SK-MEL-5 (cell line): ENCODE data around the gene CLIC5. TPM values are rescaled to one million over a fixed set of nuclear protein-coding genes. Genes with fewer than 3 reads are reported as not detected.

ENCODE experiments used
- DNase-seq: peaks from one replicate; pipeline ENCODE4 v3.0.0-alpha.2; 2016; ENCODE audit warnings: low read depth, low spot score
- in situ Hi-C: cut with HindIII; loops from 2 replicates; pipeline ENCODE4 v1.10.0; 2016; ENCODE audit warnings: low sequenced_read_pairs, high pct_unique_total_duplicates, low pct_unique_long_range_greater_than_20kb
- total RNA-seq: library from RNA; depleted of rRNA; stranded (reverse); fragments of >200 nt; shearing (Covaris generic); gene quantifications from 2 replicates; pipeline ENCODE4 v1.2.3, GENCODE V29; 2014

Gene CLIC5
- total RNA-seq, 1 experiment from 2014 or later = not detected

DNA sequence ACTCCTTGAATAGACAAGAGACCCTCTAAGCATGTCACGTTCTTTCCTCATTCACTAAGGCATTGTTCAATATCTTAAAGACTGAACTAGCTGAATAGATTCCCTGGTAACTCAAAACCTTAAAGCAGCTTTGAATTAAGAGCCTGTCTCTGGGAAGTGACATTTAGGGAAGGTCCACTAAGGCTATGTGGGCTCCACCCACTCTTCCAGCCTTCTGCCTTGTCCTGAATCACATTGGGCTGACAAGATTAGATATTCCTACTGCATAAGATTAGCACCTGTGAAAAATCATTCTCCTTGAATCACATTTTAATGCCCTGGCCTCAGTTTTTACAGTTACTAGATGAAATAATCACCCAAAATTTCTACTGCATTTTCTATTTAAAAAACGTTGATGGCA lies 36.3 kb downstream of the CLIC5 start:
- in situ Hi-C loops = no loop called here
- no peak for DNase-seq

DNA sequence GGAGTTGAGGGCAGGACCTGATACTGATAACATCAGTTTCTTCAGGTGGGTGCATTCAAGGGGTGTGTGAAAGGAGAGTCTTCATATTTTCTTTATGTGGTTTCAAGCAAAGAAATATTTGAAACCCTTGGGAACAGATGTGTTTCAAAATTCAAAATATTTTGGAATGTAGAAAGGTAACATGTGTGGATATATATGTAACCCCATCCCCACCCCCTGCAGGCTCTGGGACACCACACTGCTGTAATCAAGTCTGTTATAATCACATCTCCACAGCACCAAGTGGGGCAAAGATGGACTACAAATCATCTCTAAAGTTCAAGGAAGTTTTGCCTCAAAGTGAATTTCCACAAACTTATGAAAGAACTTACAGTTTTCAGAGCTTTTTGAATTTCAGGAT lies 41.1 kb downstream of the CLIC5 start:
- in situ Hi-C loops = no loop called here
- no peak for DNase-seq

DNA sequence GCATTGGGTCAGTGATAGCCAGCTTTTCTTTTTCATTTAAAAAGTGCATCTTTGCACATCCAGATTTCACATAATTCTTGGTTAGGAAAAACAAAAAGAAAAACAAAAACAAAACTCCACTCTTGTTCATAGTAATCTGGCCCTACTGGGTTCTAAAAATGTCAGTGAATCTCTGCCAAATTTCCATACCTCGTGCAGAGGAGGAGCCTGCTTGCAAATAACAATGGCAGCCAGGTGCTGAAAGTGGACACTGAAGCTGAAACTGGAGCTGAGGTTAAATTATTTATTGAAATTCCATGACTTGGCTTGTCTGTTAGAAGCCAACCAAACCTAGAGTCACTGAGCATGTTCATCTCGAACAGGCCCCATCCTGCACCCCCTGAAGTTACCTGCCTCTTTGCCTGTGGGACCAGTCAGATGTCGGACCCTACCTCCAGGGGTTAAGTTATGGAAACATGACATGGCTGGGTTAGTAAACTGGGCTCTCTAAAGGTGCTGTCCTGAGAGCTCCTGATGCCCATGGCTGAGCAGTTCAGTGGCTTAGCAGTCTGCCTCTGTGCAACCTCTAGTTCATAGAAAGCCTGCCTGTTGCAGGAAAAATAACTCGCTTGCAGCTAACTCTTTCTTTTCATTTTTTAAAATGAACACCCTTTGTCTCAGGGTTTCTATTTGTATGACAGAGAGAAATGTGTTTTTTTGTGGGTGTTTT lies 42.7 kb downstream of the CLIC5 start:
- DNase-seq = no peak
- in situ Hi-C loops = no loop called here

DNA sequence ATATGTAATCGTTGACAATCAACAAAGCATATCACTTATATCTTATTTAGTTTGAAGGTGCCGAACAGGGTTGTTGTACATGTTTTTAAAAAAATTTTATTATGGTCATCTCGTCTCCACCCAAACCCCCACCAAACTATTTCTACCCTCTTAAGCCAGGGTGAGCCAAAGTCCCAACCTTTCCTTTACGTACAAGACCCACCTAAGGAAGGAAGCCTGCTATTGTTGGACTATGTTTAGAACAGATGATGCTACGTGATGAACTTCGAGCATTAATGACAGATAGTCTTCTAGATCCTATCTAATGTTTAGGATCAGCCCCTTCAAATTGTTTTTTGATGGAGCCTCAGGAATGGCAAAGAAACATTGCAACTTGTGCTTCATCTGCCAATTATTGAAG lies 44.4 kb downstream of the CLIC5 start:
- in situ Hi-C loops = no loop called here

DNA sequence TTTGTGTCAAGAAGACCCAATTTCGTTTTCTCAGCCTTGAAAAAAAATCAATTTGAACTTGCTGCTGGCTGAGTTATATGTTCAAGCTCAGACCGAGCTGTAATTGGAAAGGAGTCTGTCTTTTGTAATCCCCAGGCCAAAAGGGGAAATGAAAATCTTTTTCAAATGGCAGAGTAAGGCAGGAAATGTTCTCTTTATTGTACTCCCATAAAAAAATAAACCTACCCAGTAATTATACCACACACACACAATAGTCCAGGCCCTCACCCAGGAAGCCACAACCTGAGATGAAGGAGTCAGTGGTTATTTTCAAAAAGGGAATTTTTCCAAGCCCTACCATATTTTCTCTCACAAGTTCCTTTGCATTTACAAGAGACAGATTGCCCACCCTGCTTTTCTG lies 45.3 kb downstream of the CLIC5 start:
- in situ Hi-C loops = no loop called here

More for the DNA sequence above, 44.4 kb downstream of the CLIC5 start:
- DNase-seq = no peak

DNA sequence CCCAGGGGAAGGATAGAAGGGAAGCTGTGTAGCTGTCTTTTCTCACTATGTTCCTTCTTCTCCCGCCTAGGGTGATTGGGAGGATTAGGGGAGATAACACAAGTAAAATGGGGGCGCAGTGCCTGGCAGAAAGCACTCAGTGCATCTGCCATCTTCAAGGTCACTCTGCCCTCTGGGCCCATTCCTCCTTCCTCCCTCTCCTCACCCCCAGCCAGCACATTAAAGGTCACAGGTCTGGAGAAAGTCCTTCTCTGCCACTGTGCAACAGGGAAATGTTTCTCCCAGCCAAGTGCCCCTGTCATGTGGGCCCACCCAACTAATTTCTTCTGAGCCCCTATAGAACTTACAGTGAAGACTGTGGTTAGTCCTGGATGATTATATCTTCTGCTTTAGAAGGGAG lies 45.8 kb downstream of the CLIC5 start:
- no peak for DNase-seq
- in situ Hi-C loops = no loop called here

More for the DNA sequence above, 45.3 kb downstream of the CLIC5 start:
- no peak for DNase-seq

DNA sequence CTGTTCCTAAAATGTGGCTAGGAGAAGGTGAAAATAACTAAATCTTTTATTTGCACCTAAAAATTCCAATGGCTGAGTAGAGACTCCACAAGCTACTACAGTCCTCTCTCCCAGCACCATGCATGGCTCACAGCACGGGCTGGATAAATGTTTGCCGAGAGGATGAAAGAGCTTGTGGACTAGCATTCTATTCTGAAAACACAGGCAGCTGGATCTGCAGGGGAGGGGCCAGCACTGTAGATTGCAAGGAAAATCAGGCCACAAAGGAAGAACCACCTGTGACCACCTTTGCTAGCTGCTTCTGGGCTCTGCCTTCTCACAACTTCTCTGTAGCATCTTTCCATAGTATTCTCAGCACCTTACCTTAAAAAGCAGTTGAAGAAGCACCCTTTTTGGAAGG lies 46.6 kb downstream of the CLIC5 start:
- DNase-seq = no peak
- in situ Hi-C loops = no loop called here

DNA sequence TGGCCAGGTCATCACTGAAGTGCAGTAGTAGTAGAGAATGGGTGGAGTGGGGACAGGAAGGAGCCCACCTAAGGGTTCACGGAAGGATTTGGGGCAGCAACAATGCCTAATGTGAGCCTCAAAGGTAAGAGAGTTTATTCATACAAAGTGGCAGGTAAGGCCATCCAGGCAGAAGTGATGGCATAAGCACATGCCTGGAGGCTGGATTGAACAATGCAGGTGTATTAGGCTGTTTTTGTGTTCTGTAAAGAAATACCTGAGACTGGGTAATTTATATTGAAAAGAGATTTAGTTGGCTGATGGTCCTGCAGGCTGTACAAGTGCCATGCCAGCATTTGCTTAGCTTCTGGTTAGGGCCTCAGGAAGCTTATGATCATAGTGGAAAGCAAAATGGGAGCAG lies 48.3 kb downstream of the CLIC5 start:
- no peak for DNase-seq
- in situ Hi-C loops = no loop called here

DNA sequence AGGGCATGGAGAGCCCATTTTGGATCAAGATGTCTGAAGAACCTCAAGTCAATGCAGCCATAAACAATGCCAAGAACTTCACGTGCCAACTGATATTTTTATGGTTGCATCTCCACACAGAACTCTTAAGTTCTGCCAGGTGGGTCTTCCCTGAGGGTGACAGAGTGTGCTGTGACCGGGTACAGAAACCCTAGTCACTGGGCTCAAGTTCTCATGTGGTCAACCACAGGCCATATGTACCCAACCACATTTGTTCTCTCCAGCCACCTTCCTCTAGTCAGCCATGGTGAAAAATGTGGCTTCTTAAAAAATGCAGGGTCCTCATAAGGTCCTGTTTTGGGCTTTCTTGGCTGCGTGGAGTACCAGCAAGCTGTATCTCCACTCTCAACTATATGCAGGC lies 48.9 kb downstream of the CLIC5 start:
- in situ Hi-C loops = no loop called here

DNA sequence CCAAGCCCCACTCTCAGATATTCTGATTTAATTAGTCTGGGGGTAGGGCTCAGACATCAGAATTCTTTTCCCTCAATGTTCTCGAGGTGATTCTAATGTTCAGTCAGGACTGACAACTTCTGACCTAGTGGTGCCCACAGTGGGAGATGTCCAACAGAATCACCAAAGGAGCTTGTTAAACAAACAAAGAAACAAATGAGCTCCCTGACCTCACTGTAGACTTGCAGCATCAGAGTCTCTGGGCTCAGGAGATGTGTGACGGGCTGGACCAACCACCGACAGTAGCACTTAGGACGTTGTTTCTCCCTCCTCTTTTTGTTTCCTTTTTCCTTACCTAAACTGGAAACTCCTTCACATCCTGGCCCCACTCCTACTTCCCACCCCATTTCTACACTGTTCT lies 49.3 kb downstream of the CLIC5 start:
- in situ Hi-C loops = no loop called here
- DNase-seq = no peak

More for the DNA sequence above, 48.9 kb downstream of the CLIC5 start:
- DNase-seq = no peak

DNA sequence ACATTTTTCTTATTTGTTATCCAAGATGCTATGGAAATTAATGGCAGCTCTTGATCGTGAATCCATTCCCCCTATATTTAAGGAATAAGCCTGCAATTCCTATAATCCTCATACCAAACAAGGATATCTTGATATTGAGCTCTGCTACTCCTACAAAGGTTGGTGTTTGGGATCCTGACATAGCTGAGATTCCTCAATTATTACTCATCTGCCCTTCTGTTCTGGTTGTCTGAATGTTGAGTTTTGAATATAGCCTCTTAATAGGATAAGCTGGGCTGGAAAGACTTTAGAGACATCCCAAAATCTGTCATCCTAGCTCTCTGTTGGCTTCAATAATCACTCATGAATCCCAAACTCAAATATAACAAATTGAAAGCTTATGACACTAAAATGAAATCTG lies 49.9 kb downstream of the CLIC5 start:
- no peak for DNase-seq
- in situ Hi-C loops = no loop called here

DNA sequence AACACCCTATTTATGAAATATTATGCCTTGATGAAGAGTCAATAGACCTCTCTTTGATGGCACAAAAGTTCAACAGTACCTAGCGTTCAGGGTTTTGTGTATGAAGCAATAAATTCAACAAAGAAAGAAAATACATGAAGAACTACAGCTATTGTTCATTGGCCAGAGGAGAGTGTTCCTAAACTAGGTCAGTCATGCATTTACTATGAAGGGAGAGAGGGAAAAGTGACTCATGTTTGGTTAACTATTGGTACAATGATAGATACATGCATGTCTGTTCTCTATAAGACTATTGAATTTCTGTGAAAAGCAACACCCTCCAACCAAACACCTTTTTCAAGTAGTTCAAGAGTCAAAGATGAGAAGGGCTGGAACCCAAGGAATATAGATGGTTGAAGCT lies 50.7 kb downstream of the CLIC5 start:
- no peak for DNase-seq
- in situ Hi-C loops = no loop called here

DNA sequence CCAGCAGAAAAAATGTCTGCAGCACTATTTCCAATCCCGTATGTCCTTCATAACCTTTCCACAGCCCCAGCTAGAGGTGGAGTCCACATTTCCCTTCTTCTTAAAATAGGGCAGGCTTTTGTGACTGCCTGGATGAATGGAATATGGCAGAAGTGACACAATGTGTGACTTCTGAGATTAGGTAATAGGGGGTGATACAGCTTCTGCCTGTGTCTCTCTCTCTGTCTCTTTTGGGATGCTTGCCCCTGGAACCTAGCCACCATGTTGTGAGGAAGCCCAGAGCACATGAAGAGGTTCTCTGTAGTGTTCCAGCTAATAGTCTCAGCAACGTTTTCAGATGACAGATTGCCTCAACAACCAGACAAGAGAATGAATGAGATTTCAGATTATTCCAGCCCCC lies 51.4 kb downstream of the CLIC5 start:
- no peak for DNase-seq
- in situ Hi-C loops = no loop called here

DNA sequence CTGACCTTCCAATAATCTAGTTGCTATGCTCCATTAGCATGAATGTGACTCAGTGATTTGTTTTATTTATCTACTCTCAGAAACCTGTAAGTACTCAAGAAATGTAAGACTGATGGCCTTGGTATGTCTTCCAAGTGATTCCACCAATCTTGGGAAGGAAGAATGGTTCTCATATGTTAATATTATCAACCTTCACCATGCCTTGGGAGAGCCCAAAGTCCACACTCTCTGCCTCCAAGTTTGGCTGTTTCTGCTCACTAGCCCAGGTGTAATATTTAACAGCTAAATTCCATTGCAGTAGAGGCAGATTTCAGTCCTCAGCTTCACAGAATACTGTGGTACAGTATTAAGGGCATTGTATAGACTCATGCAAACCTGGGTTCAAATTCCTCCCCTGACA lies 51.8 kb downstream of the CLIC5 start:
- in situ Hi-C loops = no loop called here
- DNase-seq = no peak

DNA sequence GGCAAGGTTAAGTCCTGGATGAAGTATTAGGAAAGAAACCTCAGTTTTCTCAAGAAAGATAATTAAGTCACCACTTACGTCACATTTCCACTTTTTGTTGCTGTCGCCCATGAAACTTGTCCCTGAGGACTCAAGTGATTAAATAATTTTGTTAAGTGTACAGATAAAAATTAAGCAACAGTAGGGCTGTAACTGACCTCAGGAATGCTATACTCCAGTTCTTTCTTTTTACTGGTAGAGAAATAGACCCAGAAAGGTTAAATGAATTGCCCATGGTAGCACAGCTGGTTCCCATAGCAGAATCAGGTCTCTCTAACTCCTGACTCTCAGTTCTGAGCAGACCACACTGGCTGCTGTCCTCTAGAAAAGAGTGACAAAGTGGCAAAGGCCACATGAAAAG lies 54.5 kb downstream of the CLIC5 start:
- DNase-seq = no peak
- in situ Hi-C loops = no loop called here

DNA sequence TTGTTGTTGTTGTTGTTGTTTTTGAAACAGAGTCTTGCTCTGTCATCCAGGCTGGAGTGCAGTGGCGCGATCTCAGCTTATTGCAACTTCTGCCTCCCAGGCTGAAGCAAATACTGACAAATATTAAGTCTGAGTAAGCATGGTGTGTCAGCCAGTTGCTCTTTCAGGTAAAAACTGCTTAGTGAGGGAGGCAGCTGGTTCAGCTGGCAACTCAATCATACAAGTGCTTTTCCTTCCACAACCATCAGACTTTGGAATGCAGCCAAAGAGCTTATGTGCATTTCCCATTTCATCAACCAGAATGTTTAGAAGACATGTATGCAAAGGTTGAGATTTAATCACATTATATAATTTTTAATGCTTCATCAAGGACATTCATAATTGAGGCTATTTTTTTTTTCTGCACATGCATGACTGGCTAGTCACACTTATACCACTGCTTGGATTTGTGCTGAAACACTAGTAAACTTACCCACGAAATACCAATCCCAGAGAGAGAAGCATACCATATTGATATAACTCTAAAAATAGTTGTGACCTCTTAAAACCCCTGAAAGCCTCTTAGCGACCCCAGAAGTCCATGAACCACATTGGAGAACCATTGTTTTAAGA lies 56.0 kb downstream of the CLIC5 start:
- in situ Hi-C loops = no loop called here
- DNase-seq = no peak

DNA sequence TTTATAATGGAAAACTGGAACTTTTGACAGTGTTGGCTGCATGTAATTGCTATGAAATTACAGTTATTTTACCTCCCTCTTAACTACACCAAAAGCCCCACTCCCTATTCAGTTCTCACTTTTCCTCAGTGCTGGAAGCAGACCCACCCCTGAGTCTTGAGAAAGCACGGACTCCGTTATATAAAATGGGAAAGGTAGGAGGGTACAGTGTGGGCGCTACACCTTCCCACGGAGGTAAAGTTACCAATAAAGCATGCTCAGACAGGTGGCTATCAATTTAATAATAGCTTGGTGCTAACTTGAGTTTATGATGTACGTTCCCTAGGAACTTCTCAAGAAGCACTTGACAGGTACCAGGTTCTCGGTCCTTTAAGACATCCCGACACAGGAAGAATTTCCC lies 59.0 kb downstream of the CLIC5 start:
- in situ Hi-C loops = no loop called here
- no peak for DNase-seq

DNA sequence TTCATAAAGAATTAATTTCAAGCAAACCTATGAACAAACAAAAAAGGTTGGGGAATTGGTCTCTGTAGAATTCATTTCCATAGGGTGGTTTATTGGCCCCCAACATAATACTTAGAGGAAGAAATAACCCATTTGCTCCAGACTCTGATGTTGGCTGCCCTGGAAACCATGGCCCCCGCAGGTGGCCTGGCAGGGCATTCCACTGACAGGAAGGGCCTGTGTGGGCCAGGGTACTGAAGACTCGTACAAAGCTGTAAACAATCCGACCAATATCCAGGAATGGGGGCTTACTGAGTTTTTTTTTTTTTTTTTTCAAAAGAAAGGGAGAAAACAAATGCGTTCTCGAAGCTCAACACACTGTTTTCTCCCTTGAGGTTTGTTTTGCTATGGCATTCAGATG lies 59.5 kb downstream of the CLIC5 start:
- no peak for DNase-seq
- in situ Hi-C loops = no loop called here

DNA sequence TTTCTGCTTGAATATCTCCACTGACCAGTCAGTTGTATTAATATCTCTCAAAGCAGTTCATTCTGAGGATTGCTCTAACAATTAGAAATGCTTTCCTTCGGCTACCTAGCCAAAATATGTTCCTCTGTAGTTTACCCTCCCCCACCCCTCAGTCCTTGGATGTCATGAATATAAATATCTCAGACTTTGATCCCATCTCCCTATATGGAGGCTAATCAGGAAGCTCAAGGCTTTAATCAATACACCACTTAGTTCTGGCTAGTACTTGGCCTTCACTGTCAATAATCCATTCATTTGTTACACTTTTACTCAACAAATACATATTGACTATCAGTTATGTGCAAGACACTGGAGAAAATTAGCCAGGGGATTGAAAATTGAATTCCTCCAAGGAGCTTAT lies 60.1 kb downstream of the CLIC5 start:
- in situ Hi-C loops = no loop called here
- DNase-seq = no peak

DNA sequence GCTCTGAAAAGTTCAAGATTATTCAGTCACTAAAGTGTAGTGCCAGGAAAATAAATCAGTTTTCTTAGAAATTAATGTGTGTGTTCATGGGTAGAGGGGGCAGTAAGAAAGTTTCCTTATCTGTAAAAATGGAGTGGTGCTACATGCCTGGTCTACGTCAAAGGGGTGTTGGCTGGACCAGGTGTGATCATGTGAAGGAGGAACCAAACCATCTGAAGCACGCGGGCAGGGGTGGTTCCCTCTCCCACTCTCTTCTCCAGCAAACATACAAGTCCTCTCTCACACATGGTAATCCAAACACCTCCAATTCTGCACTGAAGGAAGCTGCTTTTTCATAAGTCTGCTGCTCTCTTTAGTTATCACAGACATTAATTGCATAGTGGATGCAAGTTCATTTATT lies 63.1 kb downstream of the CLIC5 start:
- DNase-seq = no peak
- in situ Hi-C loops = no loop called here
